Stimulated activated effector memory CD8-positive, alpha-beta T cell treated with anti-CD3 and anti-CD28 coated beads, Interleukin-12 subunit alpha, Interleukin-12 subunit beta, amount 100 ng/mL, for 72 hours (primary cell): ENCODE measurements around the gene RNASEL.
"Not testable (repeated sequence)": the region's sequence is repeated elsewhere in the genome, so short reads cannot be mapped to it uniquely, and the experiment has no call there.

Experiments used
- ATAC-seq: fragments of 150-1000 bp; cut with Tn5 transposase; 2 replicates; pipeline ENCODE4 v1.10.0; 2021
- DNase-seq, 2 donors: peaks; one replicate each; pipeline ENCODE4 v3.0.0; 2021 to 2022; ENCODE audit warnings: low spot score in 2 of 2
- H3K27ac Mint-ChIP-seq: one replicate; pipeline ENCODE4 v1.8.0; 2022; ENCODE audit warnings: mild to moderate bottlenecking, mixed read lengths
- H3K36me3 Mint-ChIP-seq: one replicate; pipeline ENCODE4 v1.8.0; 2022; ENCODE audit warnings: mild to moderate bottlenecking, mixed read lengths
- H3K4me1 Mint-ChIP-seq: one replicate; pipeline ENCODE4 v1.8.0; 2022; ENCODE audit warnings: mixed read lengths
- H3K4me3 Mint-ChIP-seq: one replicate; pipeline ENCODE4 v1.8.0; 2022; ENCODE audit warnings: mild to moderate bottlenecking, mixed read lengths
- H3K9me3 Mint-ChIP-seq: one replicate; pipeline ENCODE4 v1.8.0; 2022; ENCODE audit warnings: mixed read lengths

Gene RNASEL

GRCh38 chr1:182588500-182589396, at the start of gene RNASEL:
TSS of gene RNASEL (minus strand) at chr1:182589256. CDS start at chr1:182586806, 2,450 bp downstream.
- H3K9me3 Mint-ChIP-seq, result no peaks in the 10 kb centered on the region
- peak within 1 kb of the TSS; percentile 100 for H3K27ac Mint-ChIP-seq
- DNase-seq (peak; percentile 32 to 63), ATAC-seq (peak; percentile 89)
- peaks cover 1% of the 10 kb centered on the region for H3K36me3 Mint-ChIP-seq
- peaks cover 44% of the 10 kb centered on the region for H3K4me1 Mint-ChIP-seq
- H3K4me3 Mint-ChIP-seq, result peak within 1 kb of the TSS; percentile 100

GRCh38 chr1:182637769-182638168, 48.7 kb upstream of the RNASEL start:
- Mint-ChIP-seq H3K36me3 (no peaks in the 10 kb centered on the region), H3K9me3 (no peaks in the 10 kb centered on the region), H3K4me1 (peaks cover 6% of the 10 kb centered on the region), H3K27ac (no peak overlapping the region), H3K4me3 (no peak overlapping the region)
- ATAC-seq (no peak), DNase-seq (no peak)

- H3K4me1 Mint-ChIP-seq, result peaks cover 14% of the 10 kb centered on the region
- H3K27ac Mint-ChIP-seq, result no peak overlapping the region
- no peaks in the 10 kb centered on the region for H3K36me3 Mint-ChIP-seq
- no peaks in the 10 kb centered on the region for H3K9me3 Mint-ChIP-seq
- ATAC-seq, result no peak
- H3K4me3 Mint-ChIP-seq, result no peak overlapping the region
- DNase-seq, result no peak
These were observed 46.8 kb upstream of the RNASEL start for GRCh38 chr1:182635871-182636270.

- H3K27ac Mint-ChIP-seq, result no peak overlapping the region
- H3K4me1 Mint-ChIP-seq, result peaks cover 28% of the 10 kb centered on the region
- no peaks in the 10 kb centered on the region for H3K9me3 Mint-ChIP-seq
- H3K4me3 Mint-ChIP-seq, result no peak overlapping the region
- no peak for DNase-seq
- no peak for ATAC-seq
- H3K36me3 Mint-ChIP-seq, result peaks cover 10% of the 10 kb centered on the region
These were observed 45.4 kb upstream of the RNASEL start for GRCh38 chr1:182634306-182635072.

- no peak for ATAC-seq
- Mint-ChIP-seq H3K27ac (no peak overlapping the region), H3K36me3 (peaks cover 10% of the 10 kb centered on the region), H3K4me1 (peaks cover 35% of the 10 kb centered on the region), H3K4me3 (no peak overlapping the region), H3K9me3 (no peaks in the 10 kb centered on the region)
- DNase-seq, result no peak
These were observed 44.7 kb upstream of the RNASEL start for GRCh38 chr1:182633657-182634281.

- DNase-seq, result no peak
- Mint-ChIP-seq H3K4me3 (no peak overlapping the region), H3K36me3 (peaks cover 10% of the 10 kb centered on the region), H3K4me1 (peaks cover 39% of the 10 kb centered on the region), H3K27ac (peak overlapping the region; percentile 12), H3K9me3 (no peaks in the 10 kb centered on the region)
- no peak for ATAC-seq
These were observed 44.0 kb upstream of the RNASEL start for GRCh38 chr1:182633031-182633430.

- not testable (repeated sequence) for H3K9me3 Mint-ChIP-seq, DNase-seq, ATAC-seq, H3K27ac Mint-ChIP-seq
- peaks cover 40% of the 10 kb centered on the region for H3K4me1 Mint-ChIP-seq
- peaks cover 10% of the 10 kb centered on the region for H3K36me3 Mint-ChIP-seq
- H3K4me3 Mint-ChIP-seq, result peak overlapping the region; percentile 34
These were observed 43.4 kb upstream of the RNASEL start for GRCh38 chr1:182632441-182632857.

- Mint-ChIP-seq H3K4me1 (peaks cover 44% of the 10 kb centered on the region), H3K4me3 (peak overlapping the region; percentile 34), H3K36me3 (peaks cover 10% of the 10 kb centered on the region), H3K27ac (no peak overlapping the region), H3K9me3 (no peaks in the 10 kb centered on the region)
- DNase-seq, result no peak
- ATAC-seq, result no peak
These were observed 42.9 kb upstream of the RNASEL start for GRCh38 chr1:182631954-182632353.

GRCh38 chr1:182631053-182631677, 42.1 kb upstream of the RNASEL start:
- Mint-ChIP-seq H3K36me3 (peaks cover 10% of the 10 kb centered on the region), H3K9me3 (no peaks in the 10 kb centered on the region), H3K4me1 (peaks cover 52% of the 10 kb centered on the region), H3K27ac (no peak overlapping the region), H3K4me3 (no peak overlapping the region)
- DNase-seq, result no peak
- no peak for ATAC-seq

- no peak for DNase-seq
- peak overlapping the region; percentile 51 for H3K4me3 Mint-ChIP-seq
- peak overlapping the region; percentile 67 for H3K27ac Mint-ChIP-seq
- H3K4me1 Mint-ChIP-seq, result peaks cover 58% of the 10 kb centered on the region
- H3K9me3 Mint-ChIP-seq, result no peaks in the 10 kb centered on the region
- ATAC-seq, result no peak
- peaks cover 10% of the 10 kb centered on the region for H3K36me3 Mint-ChIP-seq
These were observed 41.5 kb upstream of the RNASEL start for GRCh38 chr1:182630586-182630985.

- H3K9me3 Mint-ChIP-seq, result no peaks in the 10 kb centered on the region
- H3K27ac Mint-ChIP-seq, result peak overlapping the region; percentile 68
- DNase-seq (peak; percentile 63 to 90), ATAC-seq (peak; percentile 99)
- H3K4me3 Mint-ChIP-seq, result peak overlapping the region; percentile 51
- peaks cover 68% of the 10 kb centered on the region for H3K4me1 Mint-ChIP-seq
- H3K36me3 Mint-ChIP-seq, result peaks cover 10% of the 10 kb centered on the region
These were observed 40.5 kb upstream of the RNASEL start for GRCh38 chr1:182629499-182630096.

- ATAC-seq, result no peak
- DNase-seq, result no peak
- peaks cover 73% of the 10 kb centered on the region for H3K4me1 Mint-ChIP-seq
- H3K36me3 Mint-ChIP-seq, result peaks cover 10% of the 10 kb centered on the region
- H3K9me3 Mint-ChIP-seq, result no peaks in the 10 kb centered on the region
- peak overlapping the region; percentile 68 for H3K27ac Mint-ChIP-seq
- peak overlapping the region; percentile 51 for H3K4me3 Mint-ChIP-seq
These were observed 40.0 kb upstream of the RNASEL start for GRCh38 chr1:182629080-182629479.

GRCh38 chr1:182628657-182629056, 39.6 kb upstream of the RNASEL start:
- Mint-ChIP-seq H3K9me3 (no peaks in the 10 kb centered on the region), H3K4me1 (peaks cover 77% of the 10 kb centered on the region), H3K4me3 (no peak overlapping the region), H3K27ac (peak overlapping the region; percentile 68), H3K36me3 (peaks cover 10% of the 10 kb centered on the region)
- ATAC-seq, result no peak
- DNase-seq, result no peak

- no peak for ATAC-seq
- peaks cover 10% of the 10 kb centered on the region for H3K36me3 Mint-ChIP-seq
- DNase-seq, result no peak
- no peaks in the 10 kb centered on the region for H3K9me3 Mint-ChIP-seq
- H3K27ac Mint-ChIP-seq, result no peak overlapping the region
- no peak overlapping the region for H3K4me3 Mint-ChIP-seq
- H3K4me1 Mint-ChIP-seq, result peaks cover 87% of the 10 kb centered on the region
These were observed 38.6 kb upstream of the RNASEL start for GRCh38 chr1:182627622-182628021.
